GM10847 (cell line): ENCODE results near the gene RIMKLB.

Experiments used
- POLR2A ChIP-seq: IDR thresholded peaks from 2 replicates; pipeline ENCODE4 v1.6.1; 2011; ENCODE audit not compliant: insufficient read length; ENCODE audit errors: extremely low read depth

Gene RIMKLB

GRCh38 chr12:8734873-8735381 is 37.1 kb downstream of the RIMKLB start:
- no peak for TF ChIP-seq POLR2A

GRCh38 chr12:8742501-8742900 is 44.7 kb downstream of the RIMKLB start:
- no peak for TF ChIP-seq POLR2A

- no peak for TF ChIP-seq POLR2A
These were observed 48.3 kb downstream of the RIMKLB start for GRCh38 chr12:8746046-8746445.

- TF ChIP-seq POLR2A: no peak
These were observed 72.7 kb downstream of the RIMKLB start for GRCh38 chr12:8770499-8770898.

- no peak for TF ChIP-seq POLR2A
These were observed 73.3 kb downstream of the RIMKLB start for GRCh38 chr12:8771072-8771471.

GRCh38 chr12:8773461-8773860 is 75.7 kb downstream of the RIMKLB start:
- no peak for TF ChIP-seq POLR2A

- TF ChIP-seq POLR2A: no peak
These were observed 81.5 kb downstream of the RIMKLB start for GRCh38 chr12:8779281-8779680.

- TF ChIP-seq POLR2A: no peak
These were observed 82.1 kb downstream of the RIMKLB start for GRCh38 chr12:8779862-8780261.

GRCh38 chr12:8780389-8780788 is 82.6 kb downstream of the RIMKLB start:
- TF ChIP-seq POLR2A: no peak

GRCh38 chr12:8781381-8782127 is 83.8 kb downstream of the RIMKLB start:
- no peak for TF ChIP-seq POLR2A

GRCh38 chr12:8784290-8784888 is 86.6 kb downstream of the RIMKLB start:
- no peak for TF ChIP-seq POLR2A

- no peak for TF ChIP-seq POLR2A
These were observed 87.7 kb downstream of the RIMKLB start for GRCh38 chr12:8785499-8785898.

- TF ChIP-seq POLR2A: no peak
These were observed 99.2 kb downstream of the RIMKLB start for GRCh38 chr12:8796831-8797626.

GRCh38 chr12:8813572-8814357 is 116.0 kb downstream of the RIMKLB start:
- no peak for TF ChIP-seq POLR2A

- TF ChIP-seq POLR2A: no peak
These were observed 118.8 kb downstream of the RIMKLB start for GRCh38 chr12:8816448-8817050.

- no peak for TF ChIP-seq POLR2A
These were observed 120.1 kb downstream of the RIMKLB start for GRCh38 chr12:8817856-8818255.
